ENCODE data around the gene ANKRD30BL.
"Not testable (repeated sequence)": the region's sequence is repeated elsewhere in the genome, so short reads cannot be mapped to it uniquely, and the experiment has no call there.

Gene ANKRD30BL

GRCh38 chr2:132161161-132162124 lies at the start of gene ANKRD30BL:
Gene ANKRD30BL, minus strand, starts transcription at chr2:132161952. Its CDS starts 247 bp downstream, at chr2:132161705.
- DNase-seq (ENCODE audit: low read depth), result not testable (repeated sequence)

- DNase-seq (ENCODE audit: low read depth), result not testable (repeated sequence)
These were observed 41.1 kb upstream of the ANKRD30BL start for GRCh38 chr2:132202866-132203265.

- DNase-seq (ENCODE audit: low read depth), result not testable (repeated sequence)
These were observed 31.1 kb upstream of the ANKRD30BL start for GRCh38 chr2:132192854-132193253.

- not testable (repeated sequence) for DNase-seq (ENCODE audit: low read depth)
These were observed 5.3 kb upstream of the ANKRD30BL start for GRCh38 chr2:132167100-132167499.

GRCh38 chr2:132162125-132162660 lies 441 bp upstream of the ANKRD30BL start:
- DNase-seq (ENCODE audit: low read depth), result not testable (repeated sequence)

- DNase-seq (ENCODE audit: low read depth), result peak; percentile 24
These were observed 15.0 kb downstream of the ANKRD30BL start for GRCh38 chr2:132146774-132147173.
